A549 (cell line): ENCODE data around the gene CRISPLD2. TPM values are rescaled to one million over a fixed set of nuclear protein-coding genes. Genes with fewer than 3 reads are reported as not detected.
A peak's percentile ranks its signal among the peaks of the same experiment; 100 is the strongest.
"Not testable (repeated sequence)": the region's sequence is repeated elsewhere in the genome, so short reads cannot be mapped to it uniquely, and the experiment has no call there.

ENCODE experiments used
- ATAC-seq, 2 experiments: fragments of 200-7000 bp in 1 of 2; fragments of >200 bp in 1 of 2; cut with Nextera tagmentation in 1 of 2; cut with Tn5 transposase in 1 of 2; 3 replicates each; pipeline versions ENCODE4 v1.8.0 to v1.9.1; 2018 to 2020; ENCODE audit warnings: mild to moderate bottlenecking in 1 of 2, moderate library complexity in 1 of 2
- CTCF ChIA-PET: fragments of 300-600 bp; sonication (Branson Sonifier 250); formaldehyde crosslinking; extraction: SDS; loops from one replicate; lab custom pipeline; 2021; ENCODE audit warnings: antibody characterized with exemption, inconsistent platforms; lab: Yijun Ruan, JAX
- POLR2A ChIA-PET: fragments of 350-600 bp; formaldehyde crosslinking; extraction: SDS; loops from one replicate; lab custom pipeline; 2021; ENCODE audit warnings: antibody characterized with exemption, inconsistent platforms; lab: Yijun Ruan, JAX
- DNase-seq, 2 experiments: peaks; one replicate each; pipeline versions ENCODE4 v3.0.0 to v3.0.0-alpha.2; 2011 to 2016; ENCODE audit warnings: low read depth in 1 of 2, low spot score in 1 of 2
- FAIRE-seq: peaks from 2 replicates; lab custom pipeline; 2011; peaks lifted over from hg19 to GRCh38; lab: Jason Lieb, UNC
- H3K27ac ChIP-seq, 2 experiments: fragments of >200 bp; sonication (Bioruptor Twin); formaldehyde crosslinking; 3 replicates each; pipeline ENCODE4 v1.5.1; 2016 to 2017
- H3K4me1 ChIP-seq: fragments of >200 bp; sonication (Bioruptor Twin); formaldehyde crosslinking; 3 replicates; pipeline ENCODE4 v1.6.1; 2016
- H3K4me2 ChIP-seq: fragments of >200 bp; sonication (Bioruptor Twin); formaldehyde crosslinking; 3 replicates; pipeline ENCODE4 v1.6.1; 2016
- H3K4me3 ChIP-seq: fragments of >200 bp; sonication (Bioruptor Twin); formaldehyde crosslinking; 3 replicates; pipeline ENCODE4 v1.5.1; 2016
- H3K9me3 ChIP-seq: fragments of >200 bp; sonication (Bioruptor Twin); formaldehyde crosslinking; 3 replicates; pipeline ENCODE4 v1.6.1; 2016
- ATOH8 ChIP-seq: fragments of 250-450 bp; sonication (Bioruptor Pico); IDR thresholded peaks from 2 replicates; pipeline ENCODE4 v1.5.0; 2020; ENCODE audit warnings: low read depth, mild to moderate bottlenecking, moderate library complexity
- BHLHE40 ChIP-seq: IDR thresholded peaks from 2 replicates; pipeline ENCODE4 v1.6.1; 2012; ENCODE audit warnings: low read depth, low read length, inconsistent platforms
- CEBPB ChIP-seq, 2 experiments: fragments of >200 bp in 1 of 2; sonication (Bioruptor Twin) in 1 of 2; formaldehyde crosslinking in 1 of 2; IDR thresholded peaks; 2 replicates each; pipeline ENCODE4 v1.6.1; 2012 to 2016
- CHD2 ChIP-seq: fragments of 150-350 bp; IDR thresholded peaks from 2 replicates; pipeline ENCODE4 v1.6.1; 2014; ENCODE audit warnings: low read length; ENCODE audit not compliant: partially characterized antibody
- CTCF ChIP-seq: fragments of >200 bp; sonication (Bioruptor Twin); formaldehyde crosslinking; IDR thresholded peaks from 3 replicates; pipeline ENCODE4 v1.5.1; 2016
- ELK1 ChIP-seq: fragments of 150-350 bp; IDR thresholded peaks from 2 replicates; pipeline ENCODE4 v1.6.1; 2014; ENCODE audit warnings: low read depth, mild to moderate bottlenecking, low read length
- ESRRA ChIP-seq: fragments of 150-350 bp; IDR thresholded peaks from 2 replicates; pipeline ENCODE4 v1.6.1; 2014; ENCODE audit warnings: mild to moderate bottlenecking, low read length, borderline replicate concordance
- HDAC2 ChIP-seq: fragments of 200-600 bp; sonication (generic); IDR thresholded peaks from 2 replicates; pipeline ENCODE4 v1.6.1; 2016
- HMGXB4 ChIP-seq: fragments of 250-450 bp; sonication (Bioruptor Pico); IDR thresholded peaks from 2 replicates; pipeline ENCODE4 v1.5.0; 2021; ENCODE audit warnings: mild to moderate bottlenecking, moderate library complexity, borderline replicate concordance
- HOXA7 ChIP-seq: fragments of 250-450 bp; sonication (Bioruptor Pico); IDR thresholded peaks from 2 replicates; pipeline ENCODE4 v1.5.0; 2020; ENCODE audit warnings: mild to moderate bottlenecking, moderate library complexity
- HOXB5 ChIP-seq: fragments of 250-450 bp; sonication (Bioruptor Pico); IDR thresholded peaks from 2 replicates; pipeline ENCODE4 v1.5.0; 2020; ENCODE audit warnings: mild to moderate bottlenecking, moderate library complexity
- JUN ChIP-seq, 2 experiments: fragments of >200 bp; sonication (Bioruptor Twin); formaldehyde crosslinking; IDR thresholded peaks; 2 replicates in 1 of 2; 3 replicates in 1 of 2; pipeline ENCODE4 v1.6.1; 2016 to 2017
- REST ChIP-seq: fragments of 200-600 bp; sonication (generic); IDR thresholded peaks from 2 replicates; pipeline ENCODE4 v1.6.1; 2016; ENCODE audit warnings: antibody characterized with exemption, mild to moderate bottlenecking, moderate library complexity
- WGBS: methylation state at CpG from one replicate; pipeline ENCODE4 v1.1.6; 2017; ENCODE audit errors: missing lambda C conversion rate; 5-methylcytosine and 5-hydroxymethylcytosine counted together
- polyA plus RNA-seq, 4 experiments: library from polyadenylated mRNA; depleted of rRNA in 3 of 4; stranded (reverse); fragments of >200 nt; fragmentation: RNase III in 1 of 4; extraction: RNeasy Plus Mini Kit Qiagen cat#74134 plus additional on column Dnase treatment in 1 of 4; gene quantifications; 2 replicates in 3 of 4; 3 replicates in 1 of 4; pipeline ENCODE4 v1.2.3, GENCODE V29; 2011 to 2017

CRISPLD2 gene
- polyA plus RNA-seq, 2 of the 4 experiments (the other 2 are of a cell fraction), result 0.85 to 1.6 TPM

- ChIA-PET CTCF (interaction anchor here (1.1 kb wide), 1 partner anchor 12 kb away, joined by 3 read pairs; the partner anchor contains the start of gene CRISPLD2), POLR2A (interaction anchor here (0.9 kb wide), 1 partner anchor 12 kb away, joined by 3 read pairs; the partner anchor contains the start of gene CRISPLD2)
- 84% methylated on average over 10 of the region's 10 CpGs for WGBS
- not testable (repeated sequence) for H3K4me2 ChIP-seq, H3K4me1 ChIP-seq, H3K9me3 ChIP-seq, H3K27ac ChIP-seq, FAIRE-seq, ATAC-seq, H3K4me3 ChIP-seq, DNase-seq
Measured at GRCh38 chr16:84831728-84832127, 11.9 kb downstream of the CRISPLD2 start.

- 0 out of 4 replicates have a peak, but pooled peaks of 1 of the 2 experiments have one; percentile 33 for TF ChIP-seq CEBPB (IDR thresholded peaks at IDR 0.05)
- no peak for TF ChIP-seq CTCF
- no peak for TF ChIP-seq CHD2
- no peak for TF ChIP-seq ESRRA
- no peak for TF ChIP-seq JUN (IDR thresholded peaks at IDR 0.05)
- no peak for TF ChIP-seq BHLHE40
- TF ChIP-seq HOXB5 (CRISPR knock-in tag), result no peak
- TF ChIP-seq HDAC2, result no peak
- ChIA-PET POLR2A (interaction anchor here (1.3 kb wide), 1 partner anchor 13 kb away, joined by 5 read pairs; the partner anchor contains the start of gene CRISPLD2), CTCF (interaction anchor here (0.6 to 1.9 kb wide), 6 partner anchors 12 to 210 kb away, joined by 3 to 6 read pairs (median 3); no protein-coding TSS in a partner anchor)
- H3K4me2 ChIP-seq, result no peak overlapping the region
- FAIRE-seq, result no peak
- H3K4me1 ChIP-seq, result peaks cover 11% of the 10 kb centered on the region; the same call in 2 of the 3 replicates
- ATAC-seq, result no peak
- H3K9me3 ChIP-seq, result no peaks in the 10 kb centered on the region
- WGBS, result 77% methylated on average over 20 of the region's 20 CpGs
- no peak overlapping the region for H3K27ac ChIP-seq
- no peak overlapping the region for H3K4me3 ChIP-seq
- DNase-seq, result no peak
Measured at GRCh38 chr16:84832488-84833143, 12.8 kb downstream of the CRISPLD2 start.

GRCh38 chr16:84833144-84833500 lies 13.3 kb downstream of the CRISPLD2 start:
- ChIA-PET POLR2A (interaction anchor here (1.3 kb wide), 1 partner anchor 13 kb away, joined by 5 read pairs; the partner anchor contains the start of gene CRISPLD2), CTCF (interaction anchor here (0.6 to 1.9 kb wide), 7 partner anchors 12 to 210 kb away, joined by 3 to 6 read pairs (median 3); no protein-coding TSS in a partner anchor)
- Histone ChIP-seq H3K4me3 (no peak overlapping the region), H3K9me3 (no peaks in the 10 kb centered on the region), H3K4me2 (no peak overlapping the region), H3K27ac (no peak overlapping the region), H3K4me1 (peaks cover 16% of the 10 kb centered on the region)
- 87% methylated on average over 10 of the region's 11 CpGs for WGBS
- no peak for DNase-seq
- no peak for FAIRE-seq
- TF ChIP-seq ATOH8 (CRISPR knock-in tag) (no peak), HMGXB4 (CRISPR knock-in tag) (no peak), ELK1 (no peak), HDAC2 (no peak), REST (no peak), HOXA7 (CRISPR knock-in tag) (no peak), ESRRA (no peak)
- ATAC-seq, result no peak
